GM19438 (cell line): ENCODE results near the gene CNOT6.
A peak's percentile ranks its signal among the peaks of the same experiment; 100 is the strongest.
"Not testable (repeated sequence)": the region's sequence is repeated elsewhere in the genome, so short reads cannot be mapped to it uniquely, and the experiment has no call there.

Source experiments
- ATAC-seq: cut with Tn5 transposase; IDR thresholded peaks from one replicate; pipeline ENCODE4 v1.9.1; 2021; ENCODE audit warnings: low read depth; ENCODE audit not compliant: unreplicated experiment

CNOT6 gene

GRCh38 chr5:180470966-180471582, 23.1 kb upstream of the CNOT6 start:
- no peak for ATAC-seq

DNA sequence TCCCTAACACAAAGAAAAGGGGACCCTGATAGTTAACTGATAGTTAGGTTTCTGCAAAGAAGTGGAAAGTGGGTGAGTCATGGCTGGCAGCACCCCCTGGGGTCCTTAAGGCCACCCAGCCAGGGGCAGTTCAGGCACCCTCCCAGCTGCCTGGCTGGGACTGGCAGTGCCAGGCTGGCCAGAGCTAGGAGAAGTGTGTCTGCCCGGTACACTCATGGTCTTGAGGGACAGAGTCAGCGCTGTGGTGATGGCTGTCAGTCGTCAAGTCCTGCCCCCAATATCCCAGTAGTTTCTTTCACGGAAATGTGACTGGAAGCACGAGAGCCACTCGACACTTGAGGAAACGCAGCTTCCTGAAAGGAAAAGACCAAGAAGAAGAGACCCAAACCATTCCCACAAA, 22.3 kb upstream of the CNOT6 start:
- no peak for ATAC-seq

DNA sequence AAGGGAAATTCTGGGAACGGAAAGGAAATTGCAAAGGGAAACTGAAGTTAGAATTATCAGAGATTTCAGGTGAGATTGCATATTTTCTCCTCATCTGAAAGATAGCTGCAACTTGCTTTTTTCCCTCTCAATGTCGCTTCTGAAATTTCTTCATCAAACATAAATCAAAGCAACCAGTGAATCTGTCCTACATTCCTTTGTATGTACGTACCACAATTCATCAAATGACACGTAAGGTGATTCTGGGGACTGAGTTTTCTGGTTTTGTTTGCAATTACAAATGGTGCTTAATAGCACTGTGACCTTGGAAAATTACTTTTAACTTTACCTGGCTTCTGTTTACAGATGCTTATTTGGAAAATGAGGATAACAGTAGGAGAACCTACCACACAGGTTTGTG, 21.9 kb upstream of the CNOT6 start:
- ATAC-seq, result no peak

- ATAC-seq, result not testable (repeated sequence)
These were observed 20.8 kb upstream of the CNOT6 start for GRCh38 chr5:180473386-180473785.

DNA sequence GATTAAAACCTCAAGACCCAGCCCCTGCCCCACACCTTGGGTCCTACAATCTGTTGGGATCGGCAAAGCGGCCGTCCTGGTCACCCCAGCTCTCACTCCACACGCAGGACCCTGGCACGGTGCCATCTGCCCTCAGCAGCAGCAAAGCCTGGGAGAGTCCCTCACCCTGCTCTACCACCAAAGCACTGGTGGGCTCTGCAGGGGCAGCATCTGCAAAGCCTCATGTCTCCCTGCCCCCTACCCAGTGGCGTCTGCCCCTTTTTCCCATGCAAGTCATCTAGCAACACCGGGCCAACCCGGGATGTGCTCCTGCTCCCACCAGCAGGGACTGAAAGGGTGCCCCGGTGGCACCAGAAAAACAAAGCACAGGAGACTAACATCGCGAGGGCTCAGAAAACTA, 19.6 kb upstream of the CNOT6 start:
- ATAC-seq, result no peak

DNA sequence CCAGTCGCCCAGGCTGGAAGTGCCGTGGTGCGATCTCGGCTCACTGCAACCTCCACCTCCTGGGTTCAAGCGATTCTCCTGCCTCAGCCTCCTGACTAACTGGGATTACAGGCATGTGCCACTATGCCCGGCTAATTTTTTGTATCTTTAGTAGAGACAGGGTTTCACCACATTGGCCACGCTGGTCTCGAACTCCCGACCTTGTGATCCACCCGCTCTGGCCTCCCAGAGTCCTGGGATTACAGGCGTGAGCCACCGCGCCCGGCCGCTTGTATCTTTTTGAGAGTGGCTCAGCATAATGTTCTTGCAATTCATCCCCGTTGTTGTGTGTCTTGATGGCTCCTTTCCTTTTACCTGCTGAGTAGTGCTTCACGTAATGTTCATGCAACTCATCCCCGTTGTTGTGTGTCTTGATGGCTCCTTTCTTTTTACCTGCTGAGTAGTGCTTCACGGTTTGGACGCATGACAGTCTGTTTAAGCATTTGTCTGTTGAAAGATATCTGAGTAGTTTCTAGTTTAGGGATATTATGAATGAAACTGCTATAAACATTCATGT, 18.1 kb upstream of the CNOT6 start:
- ATAC-seq, result not testable (repeated sequence)

- ATAC-seq, result no peak
These were observed 9.4 kb upstream of the CNOT6 start for GRCh38 chr5:180484813-180485212.

- ATAC-seq, result no peak
These were observed 7.5 kb upstream of the CNOT6 start for GRCh38 chr5:180486636-180487149.

- ATAC-seq, result no peak
These were observed 6.6 kb upstream of the CNOT6 start for GRCh38 chr5:180487556-180487955.

GRCh38 chr5:180491496-180491895, 2.7 kb upstream of the CNOT6 start:
- no peak for ATAC-seq

DNA sequence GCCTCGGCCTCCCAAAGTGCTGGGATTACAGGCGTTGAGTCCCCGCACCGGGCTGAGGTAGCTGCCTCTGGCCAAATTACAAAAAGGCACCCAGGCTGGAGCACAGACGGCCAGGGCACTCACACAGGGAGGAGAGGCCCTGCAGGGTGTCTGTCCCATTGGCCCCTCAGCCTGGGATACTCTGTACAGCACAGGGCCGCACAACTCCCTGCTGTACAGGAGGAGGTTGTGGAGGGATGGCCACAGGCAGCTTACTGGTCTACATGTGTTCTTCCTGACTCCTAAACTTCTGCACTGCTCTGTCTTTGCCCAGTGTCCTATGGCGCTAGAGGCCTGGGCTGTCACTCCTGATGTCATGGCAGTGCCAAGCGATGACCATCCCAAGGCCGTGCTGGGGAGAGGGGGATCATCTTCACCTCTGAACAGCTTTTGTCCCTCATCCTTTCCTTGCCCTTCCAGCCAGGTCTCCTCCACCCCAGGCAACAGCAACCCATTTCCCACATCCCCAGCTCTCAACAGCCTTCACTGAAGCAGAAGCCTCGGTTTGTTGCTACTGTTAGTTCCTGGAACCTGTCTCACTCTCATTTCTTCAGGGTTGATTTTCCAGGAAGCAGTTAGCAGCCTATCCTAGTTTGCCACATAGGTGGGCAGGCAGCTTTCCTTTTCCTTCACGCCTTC, 1.8 kb upstream of the CNOT6 start:
- ATAC-seq, result no peak

DNA sequence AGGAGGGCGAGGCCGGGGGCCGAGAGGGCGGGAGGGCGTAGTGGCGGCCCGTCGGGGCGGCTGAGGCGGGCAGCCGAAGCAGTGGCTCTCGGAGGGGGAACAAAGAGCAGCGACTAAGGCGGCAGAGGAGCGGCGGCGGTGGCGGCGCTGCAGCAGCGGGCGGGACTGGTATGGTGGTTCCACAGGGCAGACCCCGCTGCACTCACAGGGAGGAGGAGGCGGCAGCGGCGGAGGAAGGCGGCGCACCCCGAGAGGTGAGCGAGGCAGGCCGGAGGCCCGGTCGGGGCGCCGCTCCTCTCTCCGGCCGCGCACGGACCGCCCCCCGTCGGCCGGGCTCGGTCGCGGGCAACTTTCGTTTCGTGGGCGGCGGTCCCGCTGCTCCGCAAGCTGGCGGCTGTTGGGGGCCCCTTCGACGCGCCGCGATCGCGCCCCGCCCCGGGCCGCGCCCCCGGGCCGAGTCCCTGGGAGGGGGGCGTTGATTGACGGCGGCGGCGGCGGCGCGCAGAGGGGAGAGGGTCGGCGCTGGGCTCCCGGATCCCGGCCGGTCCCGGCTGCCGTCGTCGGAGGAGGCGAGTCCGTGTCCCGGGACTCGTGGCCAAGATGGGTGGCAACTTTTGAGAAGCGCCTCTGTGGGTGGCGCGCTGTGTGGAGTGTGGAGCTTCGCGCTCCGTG, 467 bp downstream of the CNOT6 start:
- ATAC-seq, result peak; percentile 34

- ATAC-seq, result no peak
These were observed 1.1 kb downstream of the CNOT6 start for GRCh38 chr5:180495292-180495691.

DNA sequence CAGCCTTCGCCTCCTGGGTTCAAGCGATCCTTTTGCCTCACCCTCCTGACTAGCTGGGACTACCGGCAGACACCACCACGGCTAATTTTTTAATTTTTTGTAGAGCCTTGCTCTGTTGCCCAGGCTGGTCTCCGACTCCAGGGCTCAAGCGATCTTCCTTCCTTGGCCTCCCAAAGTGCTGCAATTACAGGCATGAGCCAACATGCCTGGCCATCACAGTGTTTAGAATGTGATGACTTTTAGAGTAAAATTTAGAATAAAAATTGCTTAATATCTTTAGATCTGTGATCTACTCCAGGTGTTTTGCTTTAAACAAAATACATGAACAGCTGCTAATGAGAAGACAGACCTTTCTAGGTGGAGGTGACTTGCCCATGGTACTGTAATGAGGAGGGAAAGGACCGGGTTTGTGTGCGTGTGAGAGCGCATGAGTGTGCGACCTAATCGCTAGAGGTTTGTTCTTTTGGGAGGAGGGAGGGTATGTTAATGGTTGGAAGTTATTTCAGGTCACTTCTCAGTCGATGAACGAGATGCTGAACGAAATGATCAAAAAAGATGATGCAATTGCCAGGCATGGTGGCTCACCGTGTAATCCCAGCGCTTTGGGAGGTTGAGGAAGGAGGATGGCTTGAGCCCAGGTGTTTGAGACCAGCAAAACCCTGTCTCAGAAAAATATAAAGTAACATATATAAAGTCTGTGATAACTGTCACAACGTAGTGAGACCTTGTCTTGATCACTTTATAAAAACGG, 2.0 kb downstream of the CNOT6 start:
- no peak for ATAC-seq

GRCh38 chr5:180496806-180497205, 2.6 kb downstream of the CNOT6 start:
- ATAC-seq, result not testable (repeated sequence)

DNA sequence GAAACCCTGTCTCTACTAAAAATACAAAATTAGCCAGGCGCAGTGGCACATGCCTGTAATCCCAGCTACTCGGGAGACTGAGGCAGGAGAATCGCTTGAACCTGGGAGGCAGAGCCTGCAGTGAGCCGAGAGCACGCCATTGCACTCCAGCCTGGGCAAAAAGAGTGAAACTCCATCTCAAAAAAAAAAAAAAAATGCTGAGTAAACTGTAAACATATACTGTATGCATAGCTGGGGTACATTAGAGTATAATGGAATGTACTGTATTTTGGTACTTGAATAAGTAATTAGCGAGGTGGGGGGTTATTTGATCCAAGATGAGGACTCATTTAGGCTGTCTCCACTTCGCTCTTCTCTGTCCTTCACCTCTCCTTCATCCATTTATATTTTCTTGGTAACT, 3.7 kb downstream of the CNOT6 start:
- ATAC-seq, result not testable (repeated sequence)

DNA sequence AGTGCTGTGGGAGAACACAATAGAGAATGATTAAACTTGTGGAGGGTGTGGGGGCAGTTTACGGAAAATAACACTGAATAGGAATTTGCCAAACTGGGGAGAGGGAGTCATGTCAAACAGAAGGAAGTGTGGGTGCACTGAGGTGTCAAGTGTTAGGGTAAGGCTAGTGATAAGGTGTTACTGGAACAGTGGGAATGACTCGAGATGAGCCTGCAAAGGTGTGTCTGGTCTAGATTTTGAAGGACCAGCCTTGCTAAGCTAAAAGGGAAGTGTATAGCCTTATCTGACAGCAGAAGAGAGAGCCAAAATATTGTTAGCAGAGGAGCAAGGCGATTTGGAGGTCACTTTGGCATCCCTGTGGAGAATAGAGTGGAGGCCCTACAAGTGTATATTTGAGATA, 4.2 kb downstream of the CNOT6 start:
- no peak for ATAC-seq

- no peak for ATAC-seq
These were observed 5.5 kb downstream of the CNOT6 start for GRCh38 chr5:180499684-180500083.

GRCh38 chr5:180500300-180500699, 6.1 kb downstream of the CNOT6 start:
- not testable (repeated sequence) for ATAC-seq

DNA sequence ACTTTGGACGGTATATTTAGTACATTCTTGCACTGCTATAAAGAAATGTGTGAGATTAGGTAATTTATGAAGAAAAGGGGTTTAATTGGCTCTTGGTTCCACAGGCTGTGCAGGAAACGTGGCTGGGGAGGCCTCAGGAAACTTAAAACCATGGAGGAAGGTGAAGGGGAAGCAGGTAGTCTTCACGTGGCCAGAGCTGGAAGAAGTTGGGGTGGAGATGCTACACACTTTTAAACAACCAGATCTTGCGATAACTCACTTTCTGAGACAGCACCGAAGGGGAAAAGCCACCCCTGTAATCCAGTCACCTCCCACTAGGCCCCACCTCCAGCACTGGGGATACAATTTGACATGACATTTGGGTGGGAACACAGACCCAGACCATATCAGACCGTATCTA, 13.5 kb downstream of the CNOT6 start:
- ATAC-seq, result no peak

GRCh38 chr5:180515294-180515693, 21.1 kb downstream of the CNOT6 start:
- ATAC-seq, result no peak
